Measurements from ENCODE around the gene NSUN5.
"Not testable (repeated sequence)": the region's sequence is repeated elsewhere in the genome, so short reads cannot be mapped to it uniquely, and the experiment has no call there.

The NSUN5 gene

DNA sequence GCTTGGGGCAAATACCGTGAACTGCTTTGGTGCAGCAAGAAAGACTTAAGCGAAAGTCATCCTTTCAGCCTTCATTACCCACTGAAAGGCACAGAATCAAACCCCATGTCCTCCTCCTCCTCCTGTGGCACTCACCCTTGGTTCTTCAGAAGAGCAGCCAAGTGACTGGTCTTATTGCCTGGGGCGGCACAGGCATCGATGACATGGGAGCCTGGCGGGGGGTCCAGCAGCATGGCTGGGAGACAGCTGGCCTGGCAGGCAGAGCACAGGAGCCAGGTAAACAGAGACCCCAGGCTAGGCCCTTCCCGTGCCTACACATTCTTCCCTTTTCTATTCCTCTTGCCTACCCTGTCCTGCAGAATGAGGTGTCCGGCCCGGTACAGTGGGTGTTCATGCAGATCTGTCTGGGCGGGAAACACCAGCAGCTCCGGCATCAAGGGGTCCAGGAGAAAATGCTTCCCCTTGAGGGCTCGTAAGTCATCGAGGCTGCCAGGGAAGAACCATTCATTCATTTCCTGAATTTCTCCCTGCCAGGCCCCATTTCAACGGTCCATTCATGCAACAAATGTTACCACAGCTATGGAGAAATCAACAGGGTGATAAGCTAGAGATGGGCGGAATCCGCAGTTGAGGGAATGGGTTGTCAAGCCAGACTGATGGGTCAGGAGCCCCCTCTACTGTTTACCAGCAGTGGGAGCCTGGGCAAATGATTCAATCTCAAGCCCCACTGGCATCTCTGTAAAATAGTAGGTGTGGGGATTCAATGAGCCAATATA lies 3.8 kb downstream of the NSUN5 start:
- in situ Hi-C loops (cut with HindIII; ENCODE audit: low pct_ligation_motif_present, low pct_unique_long_range_greater_than_20kb, low sequenced_read_pairs); DNase-seq: not testable (repeated sequence)

DNA sequence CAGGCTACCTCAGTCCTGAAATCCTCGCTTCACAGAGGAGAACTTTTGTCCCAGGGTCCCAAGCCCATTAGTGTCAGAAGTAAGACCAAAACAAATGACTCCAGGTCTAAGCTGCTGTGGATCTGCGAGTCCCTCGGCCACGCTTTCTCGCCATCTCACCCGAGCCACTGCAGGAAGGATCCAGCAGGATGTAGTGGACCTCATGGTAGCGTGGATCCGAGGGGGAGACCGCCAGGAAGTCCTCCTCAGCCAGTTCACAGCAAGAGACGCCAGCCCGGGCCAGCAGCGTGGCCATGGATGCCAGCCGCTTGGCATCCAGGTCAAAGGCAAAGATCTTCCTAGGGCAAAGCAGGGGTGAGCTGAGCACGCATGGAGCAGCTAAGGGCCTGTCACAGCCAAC lies 4.6 kb downstream of the NSUN5 start:
- DNase-seq, result no peak
- in situ Hi-C loops (cut with HindIII; ENCODE audit: low pct_ligation_motif_present, low pct_unique_long_range_greater_than_20kb, low sequenced_read_pairs), result no loop called here

DNA sequence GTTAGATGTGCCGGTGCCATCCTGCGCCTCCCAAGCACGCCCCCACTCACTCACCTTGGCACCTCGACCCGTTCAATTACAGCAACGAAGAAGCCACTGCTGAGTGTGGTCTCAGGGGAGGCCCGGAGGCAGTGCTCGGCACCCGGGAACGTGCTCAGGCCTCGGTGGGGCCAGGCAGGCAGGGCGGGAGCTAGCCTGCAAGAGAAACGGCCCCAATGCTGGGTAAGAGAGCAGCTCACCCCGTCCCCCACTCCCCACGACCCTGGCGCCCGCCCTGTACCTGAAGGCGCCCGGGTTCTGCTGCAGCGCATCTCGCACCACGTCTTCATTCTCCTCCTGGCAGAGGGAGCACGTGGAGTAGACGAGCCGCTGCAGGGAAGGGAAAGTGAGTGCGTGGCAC lies 5.1 kb downstream of the NSUN5 start:
- DNase-seq, result no peak
- in situ Hi-C loops (cut with HindIII; ENCODE audit: low pct_ligation_motif_present, low pct_unique_long_range_greater_than_20kb, low sequenced_read_pairs), result no loop called here

DNA sequence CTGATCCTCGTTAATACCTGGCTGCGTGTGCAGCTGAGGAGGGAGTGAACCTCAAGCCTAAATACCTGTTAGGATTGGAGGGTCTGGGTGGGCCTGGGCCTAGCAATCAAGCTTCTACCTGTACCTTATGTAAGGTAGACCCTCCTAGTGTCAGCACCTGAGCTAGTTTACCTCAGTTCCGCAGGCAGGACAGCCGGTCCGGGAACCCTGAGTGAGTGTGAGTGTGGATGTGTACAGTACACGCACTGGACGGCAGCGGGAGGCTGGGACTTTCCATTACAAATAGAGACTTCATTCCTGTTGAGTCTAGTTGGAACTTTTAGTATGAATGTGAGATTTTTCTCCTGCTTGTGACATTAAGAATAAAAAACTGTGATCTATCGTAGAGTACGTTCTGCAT lies 5.8 kb downstream of the NSUN5 start:
- DNase-seq; in situ Hi-C loops (cut with HindIII; ENCODE audit: low pct_ligation_motif_present, low pct_unique_long_range_greater_than_20kb, low sequenced_read_pairs): not testable (repeated sequence)

DNA sequence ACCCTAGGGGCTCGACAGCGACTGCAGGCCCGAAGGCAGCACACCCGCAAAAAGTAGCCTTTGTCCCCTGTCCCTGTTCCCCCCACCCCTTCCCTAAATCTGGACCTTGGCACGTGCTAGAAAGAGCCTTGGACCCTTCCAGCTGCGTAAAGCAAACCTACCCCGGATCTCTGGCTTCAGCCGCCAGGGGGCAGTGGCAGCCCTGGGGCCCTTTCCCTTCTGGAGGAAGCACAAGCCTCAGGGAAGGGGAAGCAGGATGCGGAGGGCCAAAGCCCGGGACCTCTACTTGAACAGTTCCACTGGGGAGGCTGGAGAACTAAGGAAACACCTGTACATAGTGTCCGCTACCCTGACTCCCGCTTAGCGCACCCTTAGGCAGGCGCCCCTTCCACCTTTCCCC lies 7.5 kb downstream of the NSUN5 start:
- in situ Hi-C loops (cut with HindIII; ENCODE audit: low pct_ligation_motif_present, low pct_unique_long_range_greater_than_20kb, low sequenced_read_pairs), result not testable (repeated sequence)

DNA sequence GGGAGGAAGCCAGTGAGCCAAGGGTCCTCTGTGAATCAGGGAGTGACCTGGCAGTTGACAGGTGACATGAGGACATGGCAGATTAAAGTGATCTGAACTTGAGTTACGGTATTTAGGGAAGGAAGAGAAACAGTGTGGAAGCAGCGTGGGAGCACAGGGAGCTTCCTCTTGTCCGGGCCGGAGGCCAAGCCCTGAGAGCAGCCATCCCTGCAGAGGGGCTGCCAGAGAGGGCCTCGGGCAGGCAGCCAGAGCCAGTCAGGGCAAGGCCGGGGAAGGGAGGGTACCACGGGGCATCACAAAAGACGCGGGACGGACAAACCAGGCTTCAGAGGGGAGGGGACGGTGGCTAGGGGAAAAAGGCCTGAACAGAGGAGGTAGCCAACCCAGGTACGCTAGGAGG lies 8.8 kb downstream of the NSUN5 start:
- DNase-seq; in situ Hi-C loops (cut with HindIII; ENCODE audit: low pct_ligation_motif_present, low pct_unique_long_range_greater_than_20kb, low sequenced_read_pairs): not testable (repeated sequence)

More for the DNA sequence above, 7.5 kb downstream of the NSUN5 start:
- DNase-seq, result not testable (repeated sequence)

DNA sequence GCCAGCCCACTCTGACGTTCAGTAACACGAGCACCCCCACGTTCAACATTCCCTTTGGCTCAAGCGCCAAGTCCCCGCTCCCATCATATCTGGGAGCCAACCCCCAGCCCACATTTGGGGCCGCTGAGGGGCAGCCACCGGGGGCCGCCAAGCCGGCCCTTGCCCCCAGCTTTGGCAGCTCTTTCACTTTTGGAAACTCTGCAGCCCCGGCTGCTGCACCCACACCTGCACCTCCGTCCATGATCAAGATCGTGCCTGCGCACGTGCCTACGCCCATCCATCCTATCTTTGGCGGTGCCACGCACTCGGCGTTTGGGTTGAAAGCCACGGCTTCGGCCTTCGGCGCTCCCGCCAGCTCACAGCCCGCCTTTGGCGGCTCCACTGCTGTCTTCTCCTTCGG lies 10.9 kb downstream of the NSUN5 start:
- in situ Hi-C loops (cut with HindIII; ENCODE audit: low pct_ligation_motif_present, low pct_unique_long_range_greater_than_20kb, low sequenced_read_pairs); DNase-seq: not testable (repeated sequence)

DNA sequence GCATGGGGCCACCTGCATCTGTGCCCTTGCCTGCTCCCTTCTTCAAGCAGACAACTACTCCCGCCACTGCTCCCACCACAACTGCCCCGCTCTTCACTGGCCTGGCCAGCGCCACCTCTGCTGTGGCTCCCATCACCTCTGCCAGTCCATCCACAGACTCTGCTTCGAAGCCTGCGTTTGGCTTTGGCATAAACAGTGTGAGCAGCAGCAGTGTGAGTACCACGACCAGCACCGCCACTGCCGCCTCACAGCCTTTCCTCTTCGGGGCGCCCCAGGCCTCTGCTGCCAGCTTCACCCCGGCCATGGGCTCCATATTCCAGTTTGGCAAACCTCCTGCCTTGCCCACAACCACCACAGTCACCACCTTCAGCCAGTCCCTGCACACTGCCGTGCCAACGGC lies 11.4 kb downstream of the NSUN5 start:
- DNase-seq; in situ Hi-C loops (cut with HindIII; ENCODE audit: low pct_ligation_motif_present, low pct_unique_long_range_greater_than_20kb, low sequenced_read_pairs): not testable (repeated sequence)

DNA sequence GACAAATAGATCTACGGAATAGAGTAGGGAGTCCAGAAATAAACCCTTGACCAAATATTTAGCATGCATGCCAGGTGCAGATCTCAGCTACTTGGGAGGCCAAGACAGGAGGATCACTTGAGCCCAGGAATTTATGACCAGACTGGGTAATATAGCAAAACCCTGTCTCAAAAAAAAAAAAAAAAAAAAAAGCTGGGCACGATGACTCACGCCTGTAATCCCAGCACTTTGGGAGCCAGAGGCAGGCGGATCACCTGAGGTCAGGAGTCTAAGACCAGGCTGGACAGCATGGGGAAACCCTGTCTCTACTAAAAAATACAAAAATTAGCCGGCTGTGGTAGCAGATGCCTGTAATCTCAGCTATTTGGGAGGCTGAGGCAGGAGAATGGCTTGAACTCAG lies 31.4 kb downstream of the NSUN5 start:
- in situ Hi-C loops (cut with HindIII; ENCODE audit: low pct_ligation_motif_present, low pct_unique_long_range_greater_than_20kb, low sequenced_read_pairs); DNase-seq: not testable (repeated sequence)

DNA sequence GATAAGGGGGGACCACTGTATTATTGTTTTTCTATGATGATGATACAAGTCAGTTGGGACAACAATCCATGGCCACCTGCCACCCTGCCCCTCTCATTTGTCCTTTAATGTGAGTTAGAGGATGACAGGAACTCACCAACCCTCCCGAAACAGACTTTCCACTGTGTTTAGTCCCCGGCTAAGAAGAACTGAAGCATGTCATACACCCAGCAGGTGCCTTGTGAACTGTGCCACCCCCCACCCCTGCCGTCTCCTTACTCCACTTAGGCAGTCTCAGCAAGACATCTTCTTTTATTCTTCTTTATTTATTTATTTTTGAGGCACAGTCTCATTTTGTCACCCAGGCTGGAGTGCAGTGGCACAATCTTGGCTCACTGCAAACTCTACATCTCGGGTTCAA lies 40.8 kb downstream of the NSUN5 start:
- DNase-seq; in situ Hi-C loops (cut with HindIII; ENCODE audit: low pct_ligation_motif_present, low pct_unique_long_range_greater_than_20kb, low sequenced_read_pairs): not testable (repeated sequence)

DNA sequence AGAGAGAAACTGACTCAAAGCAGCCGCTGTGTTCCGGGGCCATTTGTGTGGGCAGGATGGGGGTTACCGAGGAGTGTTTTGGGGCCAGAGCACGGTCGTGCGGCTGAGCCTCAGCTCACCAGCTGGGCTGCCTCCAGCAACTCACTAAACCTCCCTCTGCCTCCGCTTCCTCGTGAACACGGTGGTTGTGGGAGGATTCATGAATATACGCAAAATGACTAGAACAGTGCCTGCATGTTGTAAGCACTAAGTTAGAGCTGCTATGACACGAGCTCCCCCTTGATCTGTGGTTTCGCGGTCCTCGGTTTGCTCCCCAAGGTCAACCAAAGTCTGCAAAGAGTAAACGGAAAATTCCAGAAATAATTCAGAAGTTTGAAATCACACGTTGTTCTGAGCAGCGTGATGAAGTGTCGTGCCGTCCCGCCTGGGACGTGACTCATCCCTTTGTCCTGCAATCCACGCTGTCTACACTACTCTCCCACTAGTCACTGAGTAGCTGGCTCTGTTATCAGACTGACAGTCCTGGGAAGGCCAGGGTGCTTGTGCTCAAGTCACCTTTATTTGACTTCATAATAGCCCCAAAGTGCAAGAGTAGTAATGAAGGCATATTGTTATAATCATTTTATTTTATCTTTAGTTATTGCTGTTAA lies 41.8 kb downstream of the NSUN5 start:
- DNase-seq; in situ Hi-C loops (cut with HindIII; ENCODE audit: low pct_ligation_motif_present, low pct_unique_long_range_greater_than_20kb, low sequenced_read_pairs): not testable (repeated sequence)

DNA sequence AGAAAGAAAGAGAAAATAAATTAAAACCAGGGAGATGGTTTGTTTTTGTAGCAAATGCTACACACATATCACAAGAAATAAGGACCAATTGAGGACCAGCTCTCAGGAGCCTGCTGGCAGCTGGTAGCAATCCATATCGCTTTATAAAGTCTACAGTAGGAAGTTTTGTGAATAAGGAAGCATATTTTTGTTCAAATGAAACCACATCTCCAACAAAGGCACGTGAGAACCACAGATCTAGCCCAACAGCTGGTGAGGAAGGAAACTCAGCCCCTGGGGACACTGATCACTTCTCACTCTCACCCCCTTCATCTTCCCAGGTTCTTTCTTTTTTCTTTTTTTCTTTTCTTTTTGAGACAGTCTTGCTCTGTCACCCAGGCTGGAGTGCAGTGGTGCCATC lies 46.2 kb downstream of the NSUN5 start:
- DNase-seq; in situ Hi-C loops (cut with HindIII; ENCODE audit: low pct_ligation_motif_present, low pct_unique_long_range_greater_than_20kb, low sequenced_read_pairs): not testable (repeated sequence)

Data from ACHN (cell line).